Measurements from ENCODE around the gene HOMER1.

HOMER1 gene

DNA sequence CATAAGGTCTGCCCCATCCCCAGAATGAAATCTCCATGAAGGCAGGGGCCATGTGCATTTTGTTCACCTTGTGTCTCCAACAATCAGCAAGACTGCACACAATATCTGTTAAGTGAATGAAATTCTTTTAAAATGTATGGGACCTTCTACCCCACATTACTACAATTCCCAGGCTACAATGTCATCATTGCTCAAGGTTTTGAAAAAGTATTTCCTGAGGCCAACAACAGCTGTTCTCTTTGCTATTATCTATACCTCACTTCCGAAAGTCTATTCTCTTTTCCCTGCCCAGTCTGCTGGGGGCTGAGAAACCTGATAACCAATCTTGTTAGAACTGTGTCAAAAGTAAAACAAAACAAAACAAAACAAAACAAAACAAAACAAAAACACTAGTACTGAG is 29.2 kb downstream of the HOMER1 start:
- H3K4me3 Mint-ChIP-seq, result no peak overlapping the region
- H3K36me3 Mint-ChIP-seq, result peaks cover 2% of the 10 kb centered on the region
- no peak overlapping the region for H3K27ac Mint-ChIP-seq
- H3K4me1 Mint-ChIP-seq, result no peaks in the 10 kb centered on the region
- no peaks in the 10 kb centered on the region for H3K9me3 Mint-ChIP-seq
- H3K27me3 Mint-ChIP-seq, result peaks cover 4% of the 10 kb centered on the region

DNA sequence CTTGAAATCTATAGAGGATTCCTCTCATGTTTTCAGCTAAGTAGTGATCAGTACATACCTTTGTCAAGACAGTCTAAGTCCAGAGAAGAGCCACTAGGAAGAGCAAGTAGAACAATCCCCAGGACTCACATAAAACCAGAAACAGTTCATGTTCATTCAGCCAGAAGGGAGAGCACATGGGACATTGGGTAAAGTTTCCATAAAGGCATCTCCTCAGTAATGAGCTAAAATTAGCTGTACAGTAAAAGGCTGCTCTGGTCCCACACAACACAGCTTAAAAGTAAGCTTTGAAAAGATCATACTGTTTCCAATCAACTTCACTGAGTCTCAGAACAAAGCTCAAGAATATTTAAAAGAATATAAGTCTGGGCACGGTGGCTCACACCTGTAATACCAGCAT is 32.4 kb downstream of the HOMER1 start:
- Mint-ChIP-seq H3K4me3 (no peak overlapping the region), H3K4me1 (no peaks in the 10 kb centered on the region), H3K27ac (no peak overlapping the region), H3K36me3 (peaks cover 2% of the 10 kb centered on the region), H3K9me3 (no peaks in the 10 kb centered on the region), H3K27me3 (peaks cover 2% of the 10 kb centered on the region)

DNA sequence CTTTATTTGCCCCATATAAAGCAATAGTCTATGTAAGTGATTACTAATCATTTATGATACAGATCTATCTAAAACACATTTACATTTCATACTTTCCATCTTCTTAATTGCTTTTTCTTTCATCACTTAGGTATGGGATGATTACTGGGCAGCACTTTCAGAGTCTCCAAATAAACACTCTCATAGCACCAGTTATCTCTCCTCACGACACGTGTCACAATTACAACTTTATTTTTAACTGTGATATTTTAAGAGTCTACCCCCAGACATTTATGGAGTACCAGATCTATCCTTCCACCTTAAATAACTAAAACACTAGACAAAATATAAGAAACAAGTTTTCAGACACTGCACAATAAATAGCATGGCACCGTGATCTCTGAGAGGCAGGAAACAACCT is 32.9 kb downstream of the HOMER1 start:
- Mint-ChIP-seq H3K4me1 (no peaks in the 10 kb centered on the region), H3K9me3 (no peaks in the 10 kb centered on the region), H3K36me3 (peaks cover 2% of the 10 kb centered on the region), H3K27me3 (peaks cover 2% of the 10 kb centered on the region), H3K27ac (no peak overlapping the region), H3K4me3 (no peak overlapping the region)

DNA sequence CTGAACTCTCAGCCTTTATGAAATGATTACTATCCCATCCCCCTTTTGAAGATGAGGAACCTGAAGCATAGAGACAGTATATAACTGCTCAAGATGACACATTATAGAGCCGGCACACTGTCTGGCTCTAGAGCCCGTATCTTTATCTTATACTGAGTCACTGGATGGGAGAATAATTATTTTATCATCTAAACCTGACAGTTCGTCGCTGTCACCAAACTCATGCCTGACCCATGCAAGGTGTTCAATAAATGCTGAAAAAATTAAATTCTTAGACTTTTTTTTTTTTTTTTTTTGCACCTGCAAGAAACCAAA is 38.8 kb downstream of the HOMER1 start:
- Mint-ChIP-seq H3K36me3 (no peaks in the 10 kb centered on the region), H3K4me1 (no peaks in the 10 kb centered on the region)

DNA sequence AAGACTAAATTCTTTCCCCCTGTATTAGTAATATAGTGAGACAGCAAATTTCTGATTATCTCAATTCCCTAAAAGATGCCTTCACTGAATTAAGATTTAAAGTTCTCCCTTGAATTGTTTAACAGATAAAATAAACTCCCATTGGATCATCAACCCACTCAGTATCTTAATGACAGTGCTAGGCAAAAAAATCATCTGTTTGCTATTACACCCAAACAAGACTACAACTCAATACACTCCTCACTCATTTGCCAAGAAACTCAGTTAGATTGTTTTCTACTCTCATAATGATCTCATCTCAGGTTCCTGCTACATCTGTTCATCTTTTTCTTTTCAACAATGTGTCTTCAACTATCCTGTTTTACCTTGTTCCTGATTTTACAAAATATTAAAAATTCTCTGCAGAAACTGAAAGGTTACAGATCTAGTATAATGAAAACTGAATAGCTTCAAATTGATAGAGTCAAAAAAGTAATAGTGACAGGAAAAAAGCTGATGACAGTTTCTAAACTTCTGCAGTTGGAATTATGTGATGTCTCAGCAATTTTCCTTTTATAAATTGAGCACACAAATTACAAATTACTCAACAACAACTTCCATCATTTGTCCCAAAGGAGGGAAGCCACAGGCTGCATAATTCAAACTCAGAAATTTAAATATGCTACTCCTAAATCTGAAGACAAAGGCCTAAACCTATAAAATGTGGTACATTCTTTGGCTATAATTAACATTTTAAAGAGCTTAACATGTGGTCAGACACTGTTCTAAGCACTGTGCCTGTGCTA is 39.4 kb downstream of the HOMER1 start:
- no peak overlapping the region for H3K27ac Mint-ChIP-seq

More for the DNA sequence above, 38.8 kb downstream of the HOMER1 start:
- H3K27ac Mint-ChIP-seq, result no peak overlapping the region
- H3K4me3 Mint-ChIP-seq, result no peak overlapping the region
- H3K9me3 Mint-ChIP-seq, result no peaks in the 10 kb centered on the region
- H3K27me3 Mint-ChIP-seq, result no peaks in the 10 kb centered on the region

DNA sequence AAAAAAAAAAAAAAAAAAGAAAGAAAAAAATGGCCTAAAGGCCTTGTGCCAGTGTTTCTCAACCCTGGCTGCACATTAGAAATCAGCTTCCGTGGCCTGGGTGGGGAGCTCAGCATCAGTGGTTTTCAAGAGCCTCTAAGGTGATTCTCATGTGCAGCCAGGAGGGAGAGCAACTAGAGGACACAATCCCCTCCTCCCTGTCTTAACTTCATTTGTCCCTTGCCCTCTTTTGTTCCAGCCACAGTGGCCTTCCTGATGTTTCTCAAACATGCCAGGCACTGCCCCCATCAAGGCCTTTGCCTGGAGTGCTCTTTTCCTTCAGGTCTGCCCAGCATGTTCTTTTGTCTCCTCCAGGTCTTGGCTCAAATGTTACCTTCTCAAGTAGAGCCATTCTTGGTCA is 42.4 kb downstream of the HOMER1 start:
- H3K9me3 Mint-ChIP-seq, result no peaks in the 10 kb centered on the region
- H3K4me3 Mint-ChIP-seq, result no peak overlapping the region
- H3K36me3 Mint-ChIP-seq, result no peaks in the 10 kb centered on the region
- no peaks in the 10 kb centered on the region for H3K27me3 Mint-ChIP-seq
- H3K4me1 Mint-ChIP-seq, result no peaks in the 10 kb centered on the region
- H3K27ac Mint-ChIP-seq, result no peak overlapping the region

More for the DNA sequence above, 39.4 kb downstream of the HOMER1 start:
- Mint-ChIP-seq H3K9me3 (no peaks in the 10 kb centered on the region), H3K4me1 (no peaks in the 10 kb centered on the region), H3K4me3 (no peak overlapping the region), H3K36me3 (no peaks in the 10 kb centered on the region), H3K27me3 (no peaks in the 10 kb centered on the region)

DNA sequence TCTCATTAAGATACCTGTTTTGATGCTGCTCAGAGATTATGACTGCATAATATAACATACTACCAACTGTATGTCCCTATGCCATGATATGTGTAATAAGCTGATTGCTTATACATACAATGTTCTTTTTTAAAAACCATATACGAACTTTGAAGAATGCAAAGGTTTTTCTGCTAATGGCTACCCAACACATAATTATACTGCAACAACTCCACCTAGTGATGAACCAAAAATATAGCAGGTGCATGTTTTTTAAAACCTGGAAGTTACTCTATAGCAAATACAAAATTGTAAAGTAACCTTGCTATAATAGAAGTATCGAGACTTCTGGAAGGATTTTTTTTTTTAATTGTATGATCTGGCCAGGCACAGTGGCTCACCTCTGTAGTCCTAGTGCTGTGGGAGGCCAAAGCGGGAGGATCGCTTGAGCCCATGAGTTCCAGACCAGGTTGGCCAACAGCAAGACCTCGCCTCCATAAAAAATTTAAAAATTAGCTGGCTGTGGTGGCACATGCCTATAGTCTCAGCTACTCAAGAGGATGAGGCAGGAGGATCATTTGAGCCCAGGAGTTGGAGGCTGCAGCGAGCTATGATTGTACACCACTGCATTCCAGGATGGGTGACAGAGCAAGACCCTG is 49.1 kb downstream of the HOMER1 start:
- Mint-ChIP-seq H3K4me1 (peaks cover 5% of the 10 kb centered on the region), H3K4me3 (no peak overlapping the region), H3K9me3 (no peaks in the 10 kb centered on the region), H3K36me3 (no peaks in the 10 kb centered on the region), H3K27me3 (peaks cover 2% of the 10 kb centered on the region), H3K27ac (no peak overlapping the region)

DNA sequence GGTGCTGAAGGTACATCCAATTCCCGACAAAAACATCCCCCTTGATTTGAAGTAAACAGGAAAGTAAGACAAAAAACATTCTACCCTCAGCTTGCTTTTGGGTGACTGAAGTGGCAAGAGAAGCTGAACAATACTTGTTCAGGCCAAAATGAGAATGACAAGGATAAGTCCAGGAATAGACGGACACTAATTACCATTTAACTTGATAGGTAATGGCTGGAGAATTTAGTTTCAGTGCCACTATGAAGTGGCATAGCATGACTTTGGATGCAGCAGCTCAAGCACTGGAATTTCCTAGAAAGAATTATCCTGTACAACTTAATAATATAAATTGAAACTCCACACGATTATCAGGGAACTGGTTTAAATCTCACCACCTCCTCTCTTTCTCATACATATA is 49.7 kb downstream of the HOMER1 start:
- no peaks in the 10 kb centered on the region for H3K36me3 Mint-ChIP-seq
- no peak overlapping the region for H3K4me3 Mint-ChIP-seq
- peaks cover 2% of the 10 kb centered on the region for H3K27me3 Mint-ChIP-seq
- no peak overlapping the region for H3K27ac Mint-ChIP-seq
- H3K9me3 Mint-ChIP-seq, result no peaks in the 10 kb centered on the region
- H3K4me1 Mint-ChIP-seq, result peaks cover 5% of the 10 kb centered on the region

DNA sequence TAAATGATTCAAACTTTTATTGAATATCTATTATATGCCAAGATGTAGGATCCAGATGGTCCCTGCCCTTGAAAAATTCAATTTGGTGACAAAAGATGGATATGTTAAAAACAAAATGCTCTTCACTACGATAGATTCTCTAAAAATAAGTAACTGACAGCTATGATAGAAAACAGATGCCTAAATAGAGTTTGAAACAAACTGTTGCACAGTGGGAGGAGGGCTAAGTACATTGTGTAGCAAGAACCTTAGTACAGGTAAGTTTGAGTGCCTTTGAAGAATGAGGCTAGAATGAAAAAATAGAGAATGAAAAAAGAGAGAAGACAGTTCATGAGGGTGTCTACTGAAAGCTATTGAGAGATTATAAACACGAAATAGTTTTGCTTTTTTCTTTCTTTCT is 54.3 kb downstream of the HOMER1 start:
- H3K9me3 Mint-ChIP-seq, result no peaks in the 10 kb centered on the region
- no peak overlapping the region for H3K27ac Mint-ChIP-seq
- H3K4me3 Mint-ChIP-seq, result no peak overlapping the region
- H3K36me3 Mint-ChIP-seq, result peaks cover 2% of the 10 kb centered on the region
- H3K27me3 Mint-ChIP-seq, result peaks cover 2% of the 10 kb centered on the region
- peaks cover 5% of the 10 kb centered on the region for H3K4me1 Mint-ChIP-seq

DNA sequence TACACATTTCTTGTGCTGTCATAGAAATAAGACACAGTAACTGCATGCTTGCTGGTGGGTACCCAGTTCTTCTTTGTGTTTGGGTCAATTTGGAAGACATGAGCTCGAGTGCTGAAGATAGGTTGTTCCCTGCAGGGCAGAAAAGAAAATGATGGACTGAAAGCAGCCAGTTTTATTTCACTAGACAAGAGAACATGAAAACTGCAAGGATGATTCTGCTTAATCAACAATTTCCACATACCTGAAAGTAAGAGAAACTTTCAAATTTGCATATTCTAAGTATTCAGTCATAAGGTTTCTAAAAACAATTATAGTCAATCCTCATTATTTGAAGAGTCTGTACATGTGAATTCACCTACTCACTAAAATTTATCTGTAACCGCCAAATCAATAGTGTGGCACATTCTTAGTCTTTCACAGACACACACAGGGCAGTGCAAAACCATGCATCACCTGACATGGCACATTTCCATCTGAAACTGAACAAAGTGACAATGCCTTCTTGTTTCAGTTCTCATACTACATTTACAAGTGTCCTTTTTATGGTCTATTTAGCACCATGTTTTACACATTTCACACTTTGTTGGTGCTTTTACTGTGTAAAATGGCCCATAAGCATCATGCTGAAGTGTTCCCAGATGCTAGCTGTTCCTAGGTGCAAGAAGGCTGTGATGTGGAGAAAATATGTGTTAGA is 56.9 kb downstream of the HOMER1 start:
- Mint-ChIP-seq H3K27me3 (no peaks in the 10 kb centered on the region), H3K4me1 (peaks cover 3% of the 10 kb centered on the region), H3K9me3 (no peaks in the 10 kb centered on the region), H3K27ac (no peak overlapping the region), H3K4me3 (no peak overlapping the region), H3K36me3 (peaks cover 2% of the 10 kb centered on the region)

DNA sequence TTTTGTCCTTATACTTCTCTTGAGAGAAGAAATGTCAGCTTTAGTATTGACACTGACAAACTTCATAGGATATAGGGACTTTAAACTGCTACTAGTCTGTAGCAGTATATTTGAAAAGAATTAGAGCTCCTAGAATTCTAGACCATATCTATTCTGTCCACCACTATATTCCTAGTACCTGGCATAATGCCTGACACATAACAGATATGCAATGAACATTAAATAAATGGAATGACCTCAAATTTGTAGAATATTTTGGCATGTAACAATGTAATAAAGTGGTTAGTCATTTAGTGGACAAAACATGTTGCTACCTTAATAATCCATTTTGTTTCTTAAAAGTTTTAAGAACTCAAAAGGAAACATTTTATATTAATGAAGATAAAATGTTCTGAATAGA is 57.5 kb downstream of the HOMER1 start:
- Mint-ChIP-seq H3K27me3 (no peaks in the 10 kb centered on the region), H3K4me3 (no peak overlapping the region), H3K27ac (no peak overlapping the region), H3K9me3 (no peaks in the 10 kb centered on the region), H3K4me1 (peaks cover 3% of the 10 kb centered on the region), H3K36me3 (peaks cover 2% of the 10 kb centered on the region)

DNA sequence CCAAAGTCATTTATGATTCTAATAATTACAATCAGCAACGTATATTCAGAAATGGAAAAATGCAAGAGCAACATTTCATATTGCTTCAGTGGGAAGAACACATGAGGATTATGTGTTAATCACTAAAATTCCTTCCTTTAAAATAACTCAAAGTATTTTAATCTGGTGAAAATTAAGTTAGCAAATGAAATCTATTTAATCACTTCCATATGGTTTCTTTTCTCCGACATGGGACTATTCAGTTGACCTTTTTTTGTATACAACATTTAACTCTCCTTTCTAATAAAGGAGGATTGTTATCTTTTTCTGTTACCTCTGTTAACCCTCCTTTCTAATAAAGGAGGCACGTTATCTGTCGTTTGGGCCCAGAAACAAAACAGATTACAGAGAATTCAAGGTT is 59.9 kb downstream of the HOMER1 start:
- Mint-ChIP-seq H3K27ac (no peak overlapping the region), H3K4me3 (no peak overlapping the region), H3K36me3 (peaks cover 2% of the 10 kb centered on the region), H3K4me1 (peaks cover 3% of the 10 kb centered on the region), H3K9me3 (no peaks in the 10 kb centered on the region), H3K27me3 (no peaks in the 10 kb centered on the region)

DNA sequence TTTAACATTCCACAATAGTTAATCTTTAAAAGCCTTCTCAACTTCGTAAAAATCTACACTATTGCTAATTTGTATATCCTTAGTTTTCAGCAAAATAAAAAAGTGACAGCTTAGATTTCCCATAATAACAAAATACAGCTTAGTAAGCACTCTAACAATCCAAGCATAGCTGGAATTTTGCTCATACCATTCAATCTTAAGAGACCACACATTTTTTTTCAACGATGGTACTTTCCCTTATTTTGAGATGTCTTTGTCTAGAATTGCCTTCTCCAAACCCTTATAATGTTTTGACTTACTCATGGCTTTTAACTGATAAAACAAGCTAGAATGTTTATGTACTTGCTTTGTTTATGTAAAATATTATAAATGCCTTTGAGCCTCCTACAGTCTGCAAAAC is 65.6 kb downstream of the HOMER1 start:
- H3K4me3 Mint-ChIP-seq, result no peak overlapping the region
- H3K9me3 Mint-ChIP-seq, result no peaks in the 10 kb centered on the region
- H3K27me3 Mint-ChIP-seq, result no peaks in the 10 kb centered on the region
- H3K27ac Mint-ChIP-seq, result no peak overlapping the region
- no peaks in the 10 kb centered on the region for H3K4me1 Mint-ChIP-seq
- H3K36me3 Mint-ChIP-seq, result peaks cover 2% of the 10 kb centered on the region

DNA sequence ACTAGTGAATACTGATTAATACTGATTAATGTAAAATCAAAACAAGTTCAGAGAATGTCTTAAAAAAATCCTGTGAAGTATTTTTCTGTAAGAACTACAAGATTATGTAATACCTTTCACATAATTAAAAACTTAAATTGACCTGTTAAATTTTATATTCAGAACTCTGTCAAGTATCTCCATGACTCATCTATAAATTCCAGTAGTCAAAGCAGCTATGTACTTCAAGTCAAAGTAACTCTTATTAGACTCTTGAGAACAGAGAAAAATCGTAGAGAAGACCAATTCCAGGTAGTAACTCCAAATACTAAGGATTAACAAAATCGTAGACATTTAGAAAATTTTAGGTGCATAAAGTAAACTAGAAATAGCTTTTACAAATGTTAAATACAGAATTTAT is 77.1 kb downstream of the HOMER1 start:
- peaks cover 2% of the 10 kb centered on the region for H3K27me3 Mint-ChIP-seq
- no peak overlapping the region for H3K27ac Mint-ChIP-seq
- peaks cover 9% of the 10 kb centered on the region for H3K36me3 Mint-ChIP-seq
- no peak overlapping the region for H3K4me3 Mint-ChIP-seq
- no peaks in the 10 kb centered on the region for H3K9me3 Mint-ChIP-seq
- H3K4me1 Mint-ChIP-seq, result no peaks in the 10 kb centered on the region

DNA sequence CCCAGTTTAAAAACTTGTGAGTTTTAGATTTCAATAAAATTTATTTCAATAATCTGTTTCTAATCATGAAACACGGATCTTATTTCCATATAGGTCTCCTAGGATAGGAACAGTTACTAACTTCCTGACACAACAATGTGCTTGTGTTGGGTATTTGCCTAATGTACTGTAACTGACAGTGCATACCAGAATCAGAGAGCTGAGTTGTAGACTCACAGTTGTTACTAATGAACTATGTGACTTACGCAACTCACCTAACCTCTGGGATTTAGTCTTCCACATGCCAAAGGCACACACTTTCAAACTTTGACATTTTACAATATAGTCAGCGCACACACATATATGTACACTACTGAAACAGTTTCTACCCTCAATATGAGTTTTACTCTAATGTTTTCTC is 77.7 kb downstream of the HOMER1 start:
- Mint-ChIP-seq H3K27ac (no peak overlapping the region), H3K9me3 (no peaks in the 10 kb centered on the region), H3K27me3 (peaks cover 1% of the 10 kb centered on the region), H3K4me1 (no peaks in the 10 kb centered on the region), H3K36me3 (peaks cover 8% of the 10 kb centered on the region), H3K4me3 (no peak overlapping the region)

DNA sequence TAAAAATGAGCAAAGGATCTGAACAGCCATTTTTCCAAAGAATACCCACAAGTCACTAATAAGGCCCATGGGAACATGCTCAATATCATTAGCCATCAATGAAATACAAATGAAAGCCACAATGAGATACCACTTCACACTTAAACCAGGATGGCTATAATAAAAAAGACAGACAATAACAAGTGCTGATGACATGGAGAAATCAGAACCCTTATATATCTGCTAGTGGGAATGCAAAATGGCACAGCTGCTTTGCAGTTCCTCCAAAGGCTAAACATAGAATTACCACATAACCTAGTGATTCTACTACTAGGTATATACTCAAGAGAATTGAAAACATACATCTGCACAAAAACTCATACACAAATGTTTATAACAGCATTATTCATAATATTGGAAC is 83.7 kb downstream of the HOMER1 start:
- no peaks in the 10 kb centered on the region for H3K4me1 Mint-ChIP-seq

More for the DNA sequence above, 83.7 kb downstream of the HOMER1 start:
- Mint-ChIP-seq H3K27me3 (no peaks in the 10 kb centered on the region), H3K27ac (no peak overlapping the region), H3K36me3 (peaks cover 3% of the 10 kb centered on the region), H3K4me3 (no peak overlapping the region), H3K9me3 (no peaks in the 10 kb centered on the region)

Data from activated naive CD4-positive, alpha-beta T cell treated with anti-CD3 and anti-CD28 coated beads, Interleukin-2, amount 50 U/mL, for 24 hours (primary cell).